ENCODE results near the gene IL17RA. TPM values are rescaled to one million over a fixed set of nuclear protein-coding genes. Genes with fewer than 3 reads are reported as not detected.
A peak's percentile ranks its signal among the peaks of the same experiment; 100 is the strongest.

IL17RA gene
- total RNA-seq, 1 experiment from 2014 or later = 3.6 TPM

GRCh38 chr22:17116572-17117330 lies 32.0 kb downstream of the IL17RA start:
- Histone ChIP-seq H3K4me3 (ENCODE audit: insufficient read depth, low read depth, low read length) (no peak overlapping the region), H3K27me3 (ENCODE audit: control insufficient read depth, insufficient read depth, low read length) (peaks cover 10% of the 10 kb centered on the region; the same call in 1 of the 2 replicates), H3K36me3 (replicated peaks; ENCODE audit: control insufficient read depth, insufficient read depth, low read length) (no peaks in the 10 kb centered on the region)
- peak; percentile 23 for DNase-seq

DNA sequence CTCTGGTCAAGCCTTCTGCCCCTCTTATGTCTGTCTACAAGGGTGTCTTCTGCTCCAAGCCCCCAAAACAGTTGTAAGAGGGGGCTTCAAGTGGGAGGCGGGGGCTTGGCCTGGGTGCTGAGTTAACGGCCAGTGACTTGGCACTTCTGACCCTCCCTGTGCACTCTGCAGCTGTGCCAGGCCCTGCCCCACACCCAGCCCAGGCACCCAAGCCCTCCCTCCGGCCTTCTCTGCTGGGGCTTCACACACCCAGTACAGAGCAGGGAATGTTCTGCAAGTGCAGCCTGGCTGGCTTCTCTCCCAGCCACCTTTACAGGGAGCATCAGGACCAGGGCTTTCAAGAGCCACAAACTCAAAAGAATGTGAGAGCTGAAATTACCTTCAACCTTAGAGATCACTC lies 32.6 kb downstream of the IL17RA start:
- Histone ChIP-seq H3K4me3 (ENCODE audit: insufficient read depth, low read depth, low read length) (no peak overlapping the region), H3K36me3 (replicated peaks; ENCODE audit: control insufficient read depth, insufficient read depth, low read length) (no peaks in the 10 kb centered on the region), H3K27me3 (ENCODE audit: control insufficient read depth, insufficient read depth, low read length) (peaks cover 15% of the 10 kb centered on the region; the same call in 1 of the 2 replicates)
- no peak for DNase-seq

- H3K36me3 ChIP-seq (replicated peaks; ENCODE audit: control insufficient read depth, insufficient read depth, low read length) = no peaks in the 10 kb centered on the region
- peaks cover 16% of the 10 kb centered on the region; the same call in 1 of the 2 replicates for H3K27me3 ChIP-seq (ENCODE audit: control insufficient read depth, insufficient read depth, low read length)
- no peak for DNase-seq
- H3K4me3 ChIP-seq (ENCODE audit: insufficient read depth, low read depth, low read length) = no peak overlapping the region
These were observed 33.1 kb downstream of the IL17RA start for GRCh38 chr22:17117890-17118289.

GRCh38 chr22:17118342-17118741 lies 33.5 kb downstream of the IL17RA start:
- H3K36me3 ChIP-seq (replicated peaks; ENCODE audit: control insufficient read depth, insufficient read depth, low read length) = no peaks in the 10 kb centered on the region
- no peak for DNase-seq
- no peak overlapping the region for H3K4me3 ChIP-seq (ENCODE audit: insufficient read depth, low read depth, low read length)
- peaks cover 16% of the 10 kb centered on the region; the same call in 1 of the 2 replicates for H3K27me3 ChIP-seq (ENCODE audit: control insufficient read depth, insufficient read depth, low read length)

- Histone ChIP-seq H3K36me3 (replicated peaks; ENCODE audit: control insufficient read depth, insufficient read depth, low read length) (no peaks in the 10 kb centered on the region), H3K4me3 (ENCODE audit: insufficient read depth, low read depth, low read length) (peak overlapping the region; percentile 2; the same call in 1 of the 2 replicates), H3K27me3 (ENCODE audit: control insufficient read depth, insufficient read depth, low read length) (peaks cover 16% of the 10 kb centered on the region; the same call in 1 of the 2 replicates)
- peak; percentile 90 for DNase-seq
These were observed 34.8 kb downstream of the IL17RA start for GRCh38 chr22:17119481-17120202.

GRCh38 chr22:17120281-17120680 lies 35.5 kb downstream of the IL17RA start:
- Histone ChIP-seq H3K36me3 (replicated peaks; ENCODE audit: control insufficient read depth, insufficient read depth, low read length) (no peaks in the 10 kb centered on the region), H3K27me3 (ENCODE audit: control insufficient read depth, insufficient read depth, low read length) (peaks cover 16% of the 10 kb centered on the region; the same call in 1 of the 2 replicates), H3K4me3 (ENCODE audit: insufficient read depth, low read depth, low read length) (peak overlapping the region; percentile 57; the same call in 1 of the 2 replicates)
- peak; percentile 95 for DNase-seq

DNA sequence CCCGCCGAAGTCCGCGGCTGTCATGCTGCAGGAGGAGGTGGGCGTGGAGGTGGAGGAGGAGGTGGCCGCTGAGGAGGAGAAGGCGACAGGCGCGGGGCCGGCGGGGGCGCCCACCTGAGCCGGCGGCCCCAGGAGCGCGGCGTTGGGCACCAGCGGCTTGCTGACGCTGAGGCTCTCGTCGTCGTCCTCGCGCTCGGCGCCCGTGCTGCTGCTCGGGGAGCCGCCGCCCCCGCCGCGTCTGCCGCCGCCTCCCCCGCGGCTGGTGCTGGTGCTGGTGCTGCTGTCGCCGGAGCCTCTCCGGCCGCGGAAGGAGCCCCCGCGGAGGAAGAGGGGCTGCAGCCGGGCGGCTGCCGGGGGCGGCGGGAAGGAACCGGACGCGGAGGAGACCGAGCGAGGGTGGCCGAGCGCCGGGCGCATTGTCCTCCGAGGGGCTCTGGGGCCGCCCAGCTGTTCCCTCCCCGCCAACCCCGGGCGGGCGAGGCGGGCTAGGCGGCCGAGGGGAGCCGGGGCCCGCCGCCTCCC lies 36.0 kb downstream of the IL17RA start:
- no peak for DNase-seq
- Histone ChIP-seq H3K36me3 (replicated peaks; ENCODE audit: control insufficient read depth, insufficient read depth, low read length) (no peaks in the 10 kb centered on the region), H3K4me3 (ENCODE audit: insufficient read depth, low read depth, low read length) (peak overlapping the region; percentile 57), H3K27me3 (ENCODE audit: control insufficient read depth, insufficient read depth, low read length) (peaks cover 16% of the 10 kb centered on the region; the same call in 1 of the 2 replicates)

DNA sequence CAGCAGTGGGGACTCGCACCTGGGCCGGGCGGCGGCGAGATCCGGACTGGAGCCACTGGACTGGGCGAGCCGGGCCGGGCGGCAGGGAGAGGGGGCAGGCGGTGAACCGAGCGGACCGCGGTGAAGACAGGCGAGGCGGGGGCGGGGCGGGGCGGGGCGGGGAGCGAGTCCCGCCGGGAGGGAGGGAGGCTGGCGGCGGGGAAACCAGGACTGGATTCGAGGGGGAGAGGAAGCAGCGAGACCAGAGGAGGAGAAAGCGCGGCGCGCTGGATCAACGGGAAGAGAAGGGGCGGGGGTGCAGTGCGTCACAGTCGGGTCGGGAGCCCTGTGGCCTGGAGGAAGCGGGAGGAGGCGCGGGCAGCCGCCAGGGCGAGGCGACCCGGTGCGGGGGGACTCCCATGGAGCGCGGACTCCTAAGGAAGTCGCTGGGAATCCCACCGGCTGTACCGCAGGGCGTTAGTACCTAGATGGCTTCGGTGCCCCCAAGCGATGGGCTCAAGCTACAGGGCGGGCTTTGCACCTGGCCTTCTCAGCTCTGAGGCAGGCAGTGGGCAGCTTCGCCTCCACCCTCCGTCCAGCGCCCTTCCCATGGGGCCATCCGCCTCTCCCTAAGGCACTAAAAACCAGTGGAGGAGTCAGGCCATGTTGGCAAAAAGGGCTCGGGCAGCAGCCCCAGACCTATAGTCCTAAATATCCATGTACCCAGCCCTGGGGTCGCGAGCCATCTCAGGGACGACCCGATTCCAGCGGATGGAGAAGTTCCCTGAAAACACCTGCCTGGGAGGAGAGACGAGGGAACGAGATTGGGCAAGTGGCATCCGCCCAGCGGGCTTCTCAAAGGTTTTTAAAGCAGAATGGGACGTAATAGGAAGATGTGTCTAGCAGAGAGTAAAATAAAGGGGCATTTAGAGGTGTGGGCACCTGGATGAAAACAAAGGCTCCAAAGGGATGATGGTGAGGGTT lies 36.7 kb downstream of the IL17RA start, which contains the start of gene TMEM121B:
TMEM121B (minus strand) TSS at position 128 of the 963 bp plus-strand sequence. CDS start 233 bp downstream, outside the sequence.
- peaks cover 16% of the 10 kb centered on the region; the same call in 1 of the 2 replicates for H3K27me3 ChIP-seq (ENCODE audit: control insufficient read depth, insufficient read depth, low read length)
- peak within 1 kb of the TSS; percentile 73 for H3K4me3 ChIP-seq (ENCODE audit: insufficient read depth, low read depth, low read length)
- H3K36me3 ChIP-seq (replicated peaks; ENCODE audit: control insufficient read depth, insufficient read depth, low read length) = no peaks in the 10 kb centered on the region
- DNase-seq = peak; percentile 96

DNA sequence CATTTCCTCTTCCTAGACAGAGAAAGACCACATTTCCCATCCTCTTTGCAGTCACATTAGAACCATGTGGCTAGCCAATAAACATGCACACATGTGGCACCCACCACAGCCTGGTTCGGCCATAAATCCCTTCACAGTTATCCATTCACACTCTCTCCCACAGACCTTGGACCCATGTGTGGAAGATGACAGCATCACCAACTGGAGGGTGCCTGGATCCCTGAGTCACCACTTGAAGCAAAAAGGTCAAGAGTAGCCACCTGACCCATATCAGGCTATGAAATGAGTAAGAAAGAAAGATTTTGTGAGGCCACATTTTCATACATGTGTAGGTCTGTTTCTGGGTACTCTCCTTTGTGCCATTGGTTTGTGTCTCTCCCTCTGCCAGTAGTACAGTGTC lies 45.4 kb downstream of the IL17RA start:
- no peak for DNase-seq
- Histone ChIP-seq H3K36me3 (replicated peaks; ENCODE audit: control insufficient read depth, insufficient read depth, low read length) (no peaks in the 10 kb centered on the region), H3K4me3 (ENCODE audit: insufficient read depth, low read depth, low read length) (no peak overlapping the region), H3K27me3 (ENCODE audit: control insufficient read depth, insufficient read depth, low read length) (no peaks in the 10 kb centered on the region)

- H3K4me3 ChIP-seq (ENCODE audit: insufficient read depth, low read depth, low read length) = no peak overlapping the region
- no peaks in the 10 kb centered on the region for H3K27me3 ChIP-seq (ENCODE audit: control insufficient read depth, insufficient read depth, low read length)
- H3K36me3 ChIP-seq (replicated peaks; ENCODE audit: control insufficient read depth, insufficient read depth, low read length) = no peaks in the 10 kb centered on the region; the same call in 1 of the 2 replicates
- peak; percentile 87 for DNase-seq
These were observed 46.9 kb downstream of the IL17RA start for GRCh38 chr22:17131686-17132085.

DNA sequence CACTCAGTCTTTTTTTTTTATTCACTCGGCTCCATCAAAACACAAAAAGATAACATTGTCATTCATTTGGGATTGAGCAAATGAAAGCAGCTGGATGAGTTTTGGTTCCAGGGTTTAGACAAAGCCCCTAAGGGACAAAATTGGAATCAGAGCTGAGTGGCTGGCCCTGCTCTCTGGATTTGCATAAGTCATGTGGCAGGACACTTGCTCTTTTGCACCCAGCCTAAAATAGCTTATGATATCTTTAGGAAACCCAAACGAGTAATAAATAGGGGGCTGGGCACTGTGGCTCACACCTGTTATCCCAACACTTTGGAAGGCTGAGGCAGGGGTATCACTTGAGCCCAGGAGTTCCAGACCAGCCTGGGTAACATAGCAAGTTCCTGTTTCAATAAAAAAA lies 47.3 kb downstream of the IL17RA start:
- Histone ChIP-seq H3K27me3 (ENCODE audit: control insufficient read depth, insufficient read depth, low read length) (no peaks in the 10 kb centered on the region), H3K36me3 (replicated peaks; ENCODE audit: control insufficient read depth, insufficient read depth, low read length) (peaks cover 2% of the 10 kb centered on the region; the same call in 1 of the 2 replicates), H3K4me3 (ENCODE audit: insufficient read depth, low read depth, low read length) (no peak overlapping the region)
- DNase-seq = no peak

- peak; percentile 12 for DNase-seq
- Histone ChIP-seq H3K27me3 (ENCODE audit: control insufficient read depth, insufficient read depth, low read length) (no peaks in the 10 kb centered on the region), H3K4me3 (ENCODE audit: insufficient read depth, low read depth, low read length) (no peak overlapping the region), H3K36me3 (replicated peaks; ENCODE audit: control insufficient read depth, insufficient read depth, low read length) (peaks cover 5% of the 10 kb centered on the region; the same call in 1 of the 2 replicates)
These were observed 48.3 kb downstream of the IL17RA start for GRCh38 chr22:17133137-17133536.

GRCh38 chr22:17135153-17135760 lies 50.5 kb downstream of the IL17RA start:
- Histone ChIP-seq H3K27me3 (ENCODE audit: control insufficient read depth, insufficient read depth, low read length) (no peaks in the 10 kb centered on the region), H3K4me3 (ENCODE audit: insufficient read depth, low read depth, low read length) (no peak overlapping the region), H3K36me3 (replicated peaks; ENCODE audit: control insufficient read depth, insufficient read depth, low read length) (peaks cover 9% of the 10 kb centered on the region)
- DNase-seq = peak; percentile 46

All from H7 (cell line).